ENCODE results near the gene GIPC1.

GRCh38 chr19:14492756-14493337 is 3.1 kb downstream of the GIPC1 start:
- TF ChIP-seq CTCF (IDR thresholded peaks at IDR 0.05) = no peak
- no peak for TF ChIP-seq POLR2AphosphoS5 (IDR thresholded peaks at IDR 0.05; ENCODE audit: low read depth, low read length)
- TF ChIP-seq, protein P1, sequence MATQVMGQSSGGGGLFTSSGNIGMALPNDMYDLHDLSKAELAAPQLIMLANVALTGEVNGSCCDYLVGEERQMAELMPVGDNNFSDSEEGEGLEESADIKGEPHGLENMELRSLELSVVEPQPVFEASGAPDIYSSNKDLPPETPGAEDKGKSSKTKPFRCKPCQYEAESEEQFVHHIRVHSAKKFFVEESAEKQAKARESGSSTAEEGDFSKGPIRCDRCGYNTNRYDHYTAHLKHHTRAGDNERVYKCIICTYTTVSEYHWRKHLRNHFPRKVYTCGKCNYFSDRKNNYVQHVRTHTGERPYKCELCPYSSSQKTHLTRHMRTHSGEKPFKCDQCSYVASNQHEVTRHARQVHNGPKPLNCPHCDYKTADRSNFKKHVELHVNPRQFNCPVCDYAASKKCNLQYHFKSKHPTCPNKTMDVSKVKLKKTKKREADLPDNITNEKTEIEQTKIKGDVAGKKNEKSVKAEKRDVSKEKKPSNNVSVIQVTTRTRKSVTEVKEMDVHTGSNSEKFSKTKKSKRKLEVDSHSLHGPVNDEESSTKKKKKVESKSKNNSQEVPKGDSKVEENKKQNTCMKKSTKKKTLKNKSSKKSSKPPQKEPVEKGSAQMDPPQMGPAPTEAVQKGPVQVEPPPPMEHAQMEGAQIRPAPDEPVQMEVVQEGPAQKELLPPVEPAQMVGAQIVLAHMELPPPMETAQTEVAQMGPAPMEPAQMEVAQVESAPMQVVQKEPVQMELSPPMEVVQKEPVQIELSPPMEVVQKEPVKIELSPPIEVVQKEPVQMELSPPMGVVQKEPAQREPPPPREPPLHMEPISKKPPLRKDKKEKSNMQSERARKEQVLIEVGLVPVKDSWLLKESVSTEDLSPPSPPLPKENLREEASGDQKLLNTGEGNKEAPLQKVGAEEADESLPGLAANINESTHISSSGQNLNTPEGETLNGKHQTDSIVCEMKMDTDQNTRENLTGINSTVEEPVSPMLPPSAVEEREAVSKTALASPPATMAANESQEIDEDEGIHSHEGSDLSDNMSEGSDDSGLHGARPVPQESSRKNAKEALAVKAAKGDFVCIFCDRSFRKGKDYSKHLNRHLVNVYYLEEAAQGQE (IDR thresholded peaks at IDR 0.05; ENCODE audit: insufficient read depth in 1 of 2, low read depth in 2 of 2, low read length in 1 of 2) = no peak
- TF ChIP-seq SIN3A (IDR thresholded peaks at IDR 0.05; ENCODE audit: borderline replicate concordance, insufficient read depth, low read depth, low read length) = no peak
- no peak for TF ChIP-seq TCF7L2 (IDR thresholded peaks at IDR 0.05; ENCODE audit: low read depth, low read length)

Measured in Panc1 (cell line).